Neutrophil (primary cell): ENCODE measurements around the gene KIF13A.

Experiments used
- H3K27ac ChIP-seq: fragments of 200-600 bp; sonication (generic); 2 replicates; pipeline ENCODE4 v1.5.1; 2016; ENCODE audit warnings: mild to moderate bottlenecking, moderate library complexity
- H3K27me3 ChIP-seq: fragments of 200-600 bp; sonication (generic); 2 replicates; pipeline ENCODE4 v1.6.0; 2016; ENCODE audit warnings: mild to moderate bottlenecking
- H3K36me3 ChIP-seq: fragments of 200-600 bp; sonication (generic); 2 replicates; pipeline ENCODE4 v1.5.1; 2017
- H3K4me1 ChIP-seq, 2 experiments: fragments of 200-600 bp in 1 of 2; sonication (generic) in 1 of 2; 1 replicate in 1 of 2; 2 replicates in 1 of 2; pipeline versions ENCODE4 v1.5.1 to v1.6.1; 2013 to 2016; ENCODE audit warnings: low read depth in 1 of 2, low read length in 1 of 2, mild to moderate bottlenecking in 1 of 2, moderate library complexity in 1 of 2; ENCODE audit not compliant: control insufficient read depth in 1 of 2, insufficient read depth in 1 of 2
- H3K4me3 ChIP-seq, 2 experiments: fragments of 200-600 bp in 1 of 2; sonication (generic) in 1 of 2; 1 replicate in 1 of 2; 2 replicates in 1 of 2; pipeline ENCODE4 v1.5.1; 2013 to 2016; ENCODE audit warnings: low read depth in 1 of 2, low read length in 1 of 2, mild to moderate bottlenecking in 1 of 2, moderate library complexity in 1 of 2
- H3K9me3 ChIP-seq: fragments of 200-600 bp; sonication (generic); 2 replicates; pipeline ENCODE4 v1.5.1; 2016
- CTCF ChIP-seq: fragments of 200-600 bp; sonication (generic); IDR thresholded peaks from 2 replicates; pipeline ENCODE4 v1.5.1; 2016; ENCODE audit warnings: antibody characterized with exemption

KIF13A gene

GRCh38 chr6:17836293-17836692 lies 151.1 kb downstream of the KIF13A start:
- H3K4me3 ChIP-seq = no peak overlapping the region
- H3K36me3 ChIP-seq = peaks cover 73% of the 10 kb centered on the region
- no peaks in the 10 kb centered on the region for H3K9me3 ChIP-seq
- H3K27ac ChIP-seq = no peak overlapping the region
- no peak for TF ChIP-seq CTCF
- no peaks in the 10 kb centered on the region for H3K27me3 ChIP-seq
- no peaks in the 10 kb centered on the region for H3K4me1 ChIP-seq

DNA sequence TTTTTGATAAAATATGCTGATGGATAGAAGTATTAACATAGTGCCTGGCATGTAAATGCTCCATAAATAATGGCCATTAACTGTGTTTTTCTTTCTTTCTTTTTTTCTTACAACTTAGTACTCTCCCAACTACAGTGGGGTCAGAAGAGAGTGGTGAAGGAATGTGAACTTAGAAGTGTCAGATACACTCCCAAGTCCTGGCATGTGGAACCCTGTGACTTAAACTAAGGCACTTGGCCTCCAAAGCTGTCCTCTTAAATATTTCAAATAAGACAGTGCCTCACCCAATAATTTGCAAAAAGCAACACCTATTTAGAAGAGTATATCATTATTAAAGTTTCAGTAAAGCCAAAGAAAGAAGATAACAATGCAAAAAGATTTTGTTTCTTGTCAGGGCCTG lies 151.7 kb downstream of the KIF13A start:
- Histone ChIP-seq H3K27ac (no peak overlapping the region), H3K4me1 (no peaks in the 10 kb centered on the region), H3K36me3 (peaks cover 75% of the 10 kb centered on the region), H3K4me3 (no peak overlapping the region), H3K9me3 (no peaks in the 10 kb centered on the region), H3K27me3 (no peaks in the 10 kb centered on the region)
- TF ChIP-seq CTCF = no peak

DNA sequence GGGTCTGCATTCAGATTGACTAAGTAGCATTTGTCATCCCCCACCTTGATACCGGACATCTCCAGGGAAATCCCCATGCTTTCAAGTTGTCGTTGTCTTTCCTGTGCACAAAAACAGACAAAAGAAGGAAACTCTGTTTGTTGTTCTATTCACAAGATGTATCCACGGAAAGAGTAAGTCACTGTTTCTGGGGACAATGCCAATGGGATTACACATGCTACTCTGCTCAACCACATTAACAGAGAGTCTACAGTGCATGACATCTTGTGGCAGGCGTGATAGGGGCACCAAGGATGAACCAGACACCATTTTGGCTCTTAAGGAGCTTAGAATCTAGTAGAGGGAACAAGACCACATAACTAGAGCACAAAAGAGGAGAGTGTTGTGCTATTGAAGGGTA lies 156.3 kb downstream of the KIF13A start:
- Histone ChIP-seq H3K4me1 (no peaks in the 10 kb centered on the region), H3K27ac (no peak overlapping the region), H3K4me3 (no peak overlapping the region), H3K27me3 (no peaks in the 10 kb centered on the region), H3K9me3 (no peaks in the 10 kb centered on the region), H3K36me3 (peaks cover 94% of the 10 kb centered on the region)
- TF ChIP-seq CTCF = no peak

DNA sequence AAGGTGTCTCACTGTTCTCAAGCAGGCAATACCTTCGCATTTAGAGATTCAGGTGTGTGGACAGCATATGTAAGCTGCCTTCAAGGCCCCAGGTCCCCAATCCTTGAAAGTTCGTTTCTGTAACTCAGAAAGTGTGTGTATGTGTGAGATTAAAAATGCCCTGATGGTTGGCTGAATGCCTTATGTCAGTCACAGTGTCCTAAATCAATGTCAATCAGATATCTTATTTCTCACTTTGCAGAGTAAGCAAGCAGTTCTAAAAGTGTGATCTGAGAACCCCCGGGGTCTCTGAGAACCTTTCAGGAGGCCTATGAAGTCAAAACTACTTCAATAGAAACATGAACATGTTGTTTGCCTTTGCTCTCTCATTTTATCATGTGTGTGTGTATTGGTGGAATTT lies 157.5 kb downstream of the KIF13A start:
- H3K4me3 ChIP-seq = no peak overlapping the region
- H3K27ac ChIP-seq = no peak overlapping the region
- no peaks in the 10 kb centered on the region for H3K27me3 ChIP-seq
- no peak for TF ChIP-seq CTCF
- H3K4me1 ChIP-seq = no peaks in the 10 kb centered on the region
- H3K9me3 ChIP-seq = no peaks in the 10 kb centered on the region
- peaks cover 97% of the 10 kb centered on the region for H3K36me3 ChIP-seq

GRCh38 chr6:17828149-17828548 lies 159.3 kb downstream of the KIF13A start:
- Histone ChIP-seq H3K36me3 (peaks cover 91% of the 10 kb centered on the region), H3K4me1 (no peaks in the 10 kb centered on the region), H3K9me3 (no peaks in the 10 kb centered on the region), H3K27ac (no peak overlapping the region), H3K27me3 (no peaks in the 10 kb centered on the region), H3K4me3 (no peak overlapping the region)
- TF ChIP-seq CTCF = no peak

GRCh38 chr6:17826301-17826700 lies 161.1 kb downstream of the KIF13A start:
- no peaks in the 10 kb centered on the region for H3K9me3 ChIP-seq
- TF ChIP-seq CTCF = no peak
- no peak overlapping the region for H3K27ac ChIP-seq
- no peaks in the 10 kb centered on the region for H3K27me3 ChIP-seq
- no peak overlapping the region for H3K4me3 ChIP-seq
- H3K36me3 ChIP-seq = peaks cover 89% of the 10 kb centered on the region
- H3K4me1 ChIP-seq = no peaks in the 10 kb centered on the region
